KMS-11 (cell line): Measurements from ENCODE around the gene STAT4.

Experiments
- H2AFZ ChIP-seq: fragments of 200-600 bp; sonication (generic); 2 replicates; pipeline ENCODE4 v1.6.1; 2016; ENCODE audit warnings: antibody characterized with exemption, mixed run types, low read depth
- H3K27ac ChIP-seq: fragments of 200-600 bp; sonication (generic); 2 replicates; pipeline ENCODE4 v1.6.1; 2016; ENCODE audit warnings: mild to moderate bottlenecking, mixed run types
- H3K27me3 ChIP-seq: fragments of 200-600 bp; sonication (generic); 2 replicates; pipeline ENCODE4 v1.6.1; 2017; ENCODE audit warnings: mild to moderate bottlenecking, low read depth, mixed run types, moderate library complexity; ENCODE audit not compliant: insufficient read depth
- H3K36me3 ChIP-seq: fragments of 200-600 bp; sonication (generic); 2 replicates; pipeline ENCODE4 v1.6.1; 2017; ENCODE audit warnings: mild to moderate bottlenecking, mixed run types; ENCODE audit not compliant: insufficient read depth
- H3K4me1 ChIP-seq: fragments of 200-600 bp; sonication (generic); 2 replicates; pipeline ENCODE4 v1.6.1; 2016; ENCODE audit warnings: mild to moderate bottlenecking, low read depth, mixed run types; ENCODE audit not compliant: poor library complexity, severe bottlenecking
- H3K4me2 ChIP-seq: fragments of 200-600 bp; sonication (generic); 2 replicates; pipeline ENCODE4 v1.7.0; 2016; ENCODE audit warnings: mild to moderate bottlenecking, mixed run types
- H3K4me3 ChIP-seq: fragments of 200-600 bp; sonication (generic); IDR thresholded peaks from 2 replicates; pipeline ENCODE4 v1.6.1; 2017; ENCODE audit warnings: low read depth, low read length, mixed read lengths; ENCODE audit not compliant: insufficient read depth
- H3K79me2 ChIP-seq: fragments of 200-600 bp; sonication (generic); 2 replicates; pipeline ENCODE4 v1.6.1; 2016; ENCODE audit warnings: low read depth, mixed run types; ENCODE audit not compliant: insufficient read depth
- H3K9ac ChIP-seq: fragments of 200-600 bp; sonication (generic); 2 replicates; pipeline ENCODE4 v1.6.1; 2016; ENCODE audit warnings: mild to moderate bottlenecking, mixed run types
- H4K20me1 ChIP-seq: fragments of 200-600 bp; sonication (generic); 2 replicates; pipeline ENCODE4 v1.6.1; 2016; ENCODE audit warnings: mild to moderate bottlenecking, mixed run types; ENCODE audit not compliant: insufficient read depth
- TF ChIP-seq, protein P1 (sequence below): fragments of 200-600 bp; sonication (generic); conservative IDR thresholded peaks from 2 replicates; pipeline ENCODE4 v1.6.1; 2017; ENCODE audit warnings: low read depth, mild to moderate bottlenecking, antibody characterized with exemption, low read length, moderate library complexity, mixed read lengths

The STAT4 gene, protein sequence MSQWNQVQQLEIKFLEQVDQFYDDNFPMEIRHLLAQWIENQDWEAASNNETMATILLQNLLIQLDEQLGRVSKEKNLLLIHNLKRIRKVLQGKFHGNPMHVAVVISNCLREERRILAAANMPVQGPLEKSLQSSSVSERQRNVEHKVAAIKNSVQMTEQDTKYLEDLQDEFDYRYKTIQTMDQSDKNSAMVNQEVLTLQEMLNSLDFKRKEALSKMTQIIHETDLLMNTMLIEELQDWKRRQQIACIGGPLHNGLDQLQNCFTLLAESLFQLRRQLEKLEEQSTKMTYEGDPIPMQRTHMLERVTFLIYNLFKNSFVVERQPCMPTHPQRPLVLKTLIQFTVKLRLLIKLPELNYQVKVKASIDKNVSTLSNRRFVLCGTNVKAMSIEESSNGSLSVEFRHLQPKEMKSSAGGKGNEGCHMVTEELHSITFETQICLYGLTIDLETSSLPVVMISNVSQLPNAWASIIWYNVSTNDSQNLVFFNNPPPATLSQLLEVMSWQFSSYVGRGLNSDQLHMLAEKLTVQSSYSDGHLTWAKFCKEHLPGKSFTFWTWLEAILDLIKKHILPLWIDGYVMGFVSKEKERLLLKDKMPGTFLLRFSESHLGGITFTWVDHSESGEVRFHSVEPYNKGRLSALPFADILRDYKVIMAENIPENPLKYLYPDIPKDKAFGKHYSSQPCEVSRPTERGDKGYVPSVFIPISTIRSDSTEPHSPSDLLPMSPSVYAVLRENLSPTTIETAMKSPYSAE

DNA sequence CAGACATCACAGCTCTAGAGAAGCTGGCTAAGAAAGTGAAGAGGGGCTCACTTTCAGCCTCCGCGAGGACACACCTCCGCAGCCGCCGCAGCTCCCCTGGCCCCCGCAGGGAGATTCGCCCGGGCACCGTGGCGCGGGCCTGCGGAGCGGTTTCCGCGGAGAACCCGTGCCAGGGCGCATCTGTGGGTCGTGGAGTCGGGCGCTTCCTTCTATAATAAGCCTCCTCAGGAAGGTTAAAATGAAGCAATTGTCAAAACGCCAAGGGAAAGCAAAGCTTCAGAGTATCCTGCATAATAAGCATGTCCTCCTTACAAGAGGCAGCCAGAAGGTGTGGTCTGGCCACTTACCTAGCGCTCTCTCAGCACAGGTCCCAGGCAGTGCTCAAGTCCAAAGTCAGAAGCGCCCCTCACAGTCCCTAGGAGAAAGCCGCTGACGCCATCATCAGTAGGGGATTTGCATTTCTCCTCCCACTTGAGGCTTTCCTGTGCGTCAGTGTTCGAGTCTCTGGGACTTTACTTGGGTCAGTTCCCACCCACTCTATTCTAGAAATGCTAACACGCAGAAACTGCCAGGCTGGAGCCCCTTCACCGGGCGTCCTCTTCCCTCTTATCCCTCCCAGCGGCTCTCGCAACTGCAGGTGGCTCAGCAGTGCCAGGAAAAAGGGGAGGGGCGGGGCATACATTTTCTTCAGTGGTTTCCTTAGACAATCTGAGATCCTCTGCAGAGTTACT lies at the start of gene STAT4:
STAT4 (minus strand) TSS at position 395 of the 731 bp plus-strand sequence. CDS start 2,791 bp downstream, outside the sequence.
- Histone ChIP-seq H3K36me3 (no peaks in the 10 kb centered on the region), H3K27ac (peak within 1 kb of the TSS; percentile 35; the same call in 1 of the 2 replicates), H3K79me2 (no peaks in the 10 kb centered on the region), H2AFZ (peak within 1 kb of the TSS; percentile 90), H3K9ac (peak within 1 kb of the TSS; percentile 51), H3K4me2 (peak within 1 kb of the TSS; percentile 95), H3K4me1 (peaks cover 33% of the 10 kb centered on the region), H3K27me3 (no peaks in the 10 kb centered on the region), H3K4me3 (peak within 1 kb of the TSS; percentile 95), H4K20me1 (no peaks in the 10 kb centered on the region)
- TF ChIP-seq, protein P1, sequence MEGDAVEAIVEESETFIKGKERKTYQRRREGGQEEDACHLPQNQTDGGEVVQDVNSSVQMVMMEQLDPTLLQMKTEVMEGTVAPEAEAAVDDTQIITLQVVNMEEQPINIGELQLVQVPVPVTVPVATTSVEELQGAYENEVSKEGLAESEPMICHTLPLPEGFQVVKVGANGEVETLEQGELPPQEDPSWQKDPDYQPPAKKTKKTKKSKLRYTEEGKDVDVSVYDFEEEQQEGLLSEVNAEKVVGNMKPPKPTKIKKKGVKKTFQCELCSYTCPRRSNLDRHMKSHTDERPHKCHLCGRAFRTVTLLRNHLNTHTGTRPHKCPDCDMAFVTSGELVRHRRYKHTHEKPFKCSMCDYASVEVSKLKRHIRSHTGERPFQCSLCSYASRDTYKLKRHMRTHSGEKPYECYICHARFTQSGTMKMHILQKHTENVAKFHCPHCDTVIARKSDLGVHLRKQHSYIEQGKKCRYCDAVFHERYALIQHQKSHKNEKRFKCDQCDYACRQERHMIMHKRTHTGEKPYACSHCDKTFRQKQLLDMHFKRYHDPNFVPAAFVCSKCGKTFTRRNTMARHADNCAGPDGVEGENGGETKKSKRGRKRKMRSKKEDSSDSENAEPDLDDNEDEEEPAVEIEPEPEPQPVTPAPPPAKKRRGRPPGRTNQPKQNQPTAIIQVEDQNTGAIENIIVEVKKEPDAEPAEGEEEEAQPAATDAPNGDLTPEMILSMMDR: no peak

DNA sequence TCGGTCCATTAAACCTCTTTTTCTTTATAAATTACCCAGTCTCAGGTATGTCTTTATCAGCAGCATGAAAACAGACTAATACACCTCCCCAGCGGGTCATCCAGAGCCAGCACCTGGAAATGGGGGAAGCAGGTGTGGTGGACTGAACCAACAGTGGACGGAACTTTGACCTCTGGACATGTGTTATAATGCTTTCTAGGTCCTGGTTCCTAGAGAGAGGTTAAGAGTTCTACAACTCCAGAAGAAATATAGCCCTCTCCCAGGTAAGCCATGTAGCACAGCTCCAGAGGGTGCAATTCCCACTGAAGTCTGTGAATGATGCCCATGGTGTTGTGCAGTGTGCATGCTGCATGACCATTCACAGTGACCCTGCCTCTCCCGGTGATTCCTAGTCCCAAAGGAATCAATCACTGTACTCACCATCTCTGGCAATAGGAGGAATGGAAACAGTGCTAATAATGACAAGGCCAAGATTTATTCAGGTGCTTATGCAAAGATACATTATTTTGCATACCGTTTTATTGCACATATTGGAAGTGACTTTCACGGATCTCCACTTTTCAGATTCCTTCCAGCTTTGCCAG lies 49.2 kb upstream of the STAT4 start:
- Histone ChIP-seq H3K27me3 (no peaks in the 10 kb centered on the region), H2AFZ (no peak overlapping the region), H3K4me2 (no peak overlapping the region), H3K4me3 (no peak overlapping the region), H3K36me3 (no peaks in the 10 kb centered on the region), H3K4me1 (peaks cover 19% of the 10 kb centered on the region), H3K79me2 (no peaks in the 10 kb centered on the region), H4K20me1 (no peaks in the 10 kb centered on the region), H3K27ac (no peak overlapping the region), H3K9ac (no peak overlapping the region)
- TF ChIP-seq, protein P1: no peak

DNA sequence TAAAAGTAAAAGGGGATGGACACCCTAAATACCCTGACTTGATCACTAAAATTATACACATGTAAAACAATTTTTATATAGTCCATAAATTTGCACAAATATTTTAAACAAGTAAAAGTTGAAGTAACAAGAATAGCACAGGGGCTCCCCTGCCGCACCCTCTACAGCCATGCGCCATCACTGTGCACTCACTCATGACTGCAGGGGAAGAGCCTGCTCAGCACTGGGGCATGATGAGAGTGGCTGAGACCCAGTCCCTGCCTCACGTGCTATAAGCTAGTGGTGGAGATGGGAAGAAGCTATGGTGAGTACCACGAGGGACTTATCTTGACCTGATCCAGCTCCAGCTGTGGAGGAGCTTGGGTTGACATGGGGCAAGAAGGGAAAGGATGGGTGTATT lies 47.5 kb upstream of the STAT4 start:
- Histone ChIP-seq H3K27ac (no peak overlapping the region), H3K36me3 (no peaks in the 10 kb centered on the region), H2AFZ (no peak overlapping the region), H3K4me3 (no peak overlapping the region), H3K4me2 (no peak overlapping the region), H3K9ac (no peak overlapping the region), H3K79me2 (no peaks in the 10 kb centered on the region), H3K4me1 (peaks cover 25% of the 10 kb centered on the region), H3K27me3 (no peaks in the 10 kb centered on the region), H4K20me1 (no peaks in the 10 kb centered on the region)
- TF ChIP-seq, protein P1: no peak

DNA sequence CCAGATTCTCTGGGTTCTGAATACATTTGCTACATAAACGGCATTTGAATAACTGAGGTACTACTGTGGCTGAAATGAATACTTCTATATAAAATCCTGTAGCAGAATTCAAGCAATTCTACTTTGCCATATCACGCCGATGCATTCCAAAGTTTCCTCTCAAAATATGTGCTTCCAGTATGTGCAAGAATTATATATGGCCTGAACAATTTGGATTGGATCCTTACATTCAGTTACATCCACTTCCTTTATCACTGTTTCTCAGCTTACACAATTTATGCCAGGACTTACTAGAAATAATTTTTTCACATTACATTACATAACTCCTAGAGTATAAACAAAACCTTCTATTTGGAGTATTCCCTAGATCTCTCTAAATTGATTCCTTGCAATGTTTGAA lies 46.3 kb upstream of the STAT4 start:
- Histone ChIP-seq H3K27ac (no peak overlapping the region), H3K36me3 (no peaks in the 10 kb centered on the region), H3K79me2 (no peaks in the 10 kb centered on the region), H3K27me3 (no peaks in the 10 kb centered on the region), H3K9ac (no peak overlapping the region), H3K4me2 (no peak overlapping the region), H2AFZ (no peak overlapping the region), H3K4me3 (no peak overlapping the region), H4K20me1 (no peaks in the 10 kb centered on the region), H3K4me1 (peaks cover 36% of the 10 kb centered on the region)
- TF ChIP-seq, protein P1: no peak
